Stimulated activated CD4-positive, alpha-beta T cell treated with anti-CD3 and anti-CD28 coated beads, Interleukin-1b, Interleukin-23, amount 100 ng/mL, for 48 hours (primary cell): ENCODE measurements around the gene MAOA.
"Not testable (repeated sequence)": the region's sequence is repeated elsewhere in the genome, so short reads cannot be mapped to it uniquely, and the experiment has no call there.

ENCODE experiments used
- DNase-seq: peaks from one replicate; pipeline ENCODE4 v3.0.0-alpha.2; 2020

MAOA gene

GRCh38 chrX:43656005-43656494 lies at the start of gene MAOA:
Gene MAOA, plus strand, starts transcription at chrX:43656299. Its CDS starts 43 bp downstream, at chrX:43656342.
- peak; percentile 19 for DNase-seq

DNA sequence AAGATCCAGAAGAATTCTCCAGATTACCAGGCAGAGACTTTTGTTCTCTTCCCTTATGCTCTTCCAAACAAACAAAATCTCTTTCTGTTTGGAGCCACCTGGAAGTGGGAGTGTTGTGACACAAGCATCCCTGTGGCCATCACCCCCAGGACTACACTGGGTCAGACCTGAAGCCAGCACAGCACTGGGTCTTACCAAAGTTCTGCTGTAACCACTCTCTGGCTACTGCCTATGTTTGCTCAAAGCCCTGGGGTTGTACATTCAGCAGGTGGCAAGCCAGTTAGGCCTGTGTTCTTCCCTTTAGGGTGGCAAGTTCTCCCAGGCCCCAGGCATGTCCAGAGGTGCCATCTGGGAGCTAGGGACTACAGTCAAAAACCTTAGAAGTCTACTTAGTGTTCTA lies 43.7 kb upstream of the MAOA start:
- DNase-seq = no peak

DNA sequence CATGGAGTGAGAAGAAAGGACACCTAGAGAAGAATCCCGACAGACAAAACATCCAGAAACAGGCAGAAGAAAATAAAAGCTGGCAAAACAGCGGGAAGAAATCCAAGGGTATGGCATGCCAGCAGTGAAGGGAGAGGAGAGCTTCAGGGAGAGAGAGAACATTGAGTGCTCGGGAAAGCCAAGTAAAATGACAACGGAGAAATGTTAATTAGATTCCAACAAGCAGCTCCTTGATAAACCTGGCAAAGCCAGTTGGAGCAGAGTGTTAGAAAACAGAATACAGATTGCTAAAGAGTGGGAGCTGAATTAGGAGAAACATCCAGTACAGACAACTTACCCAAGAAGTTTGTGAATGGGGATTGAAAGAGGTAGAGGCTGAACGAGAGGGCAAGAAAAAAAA lies 40.4 kb upstream of the MAOA start:
- DNase-seq = no peak

DNA sequence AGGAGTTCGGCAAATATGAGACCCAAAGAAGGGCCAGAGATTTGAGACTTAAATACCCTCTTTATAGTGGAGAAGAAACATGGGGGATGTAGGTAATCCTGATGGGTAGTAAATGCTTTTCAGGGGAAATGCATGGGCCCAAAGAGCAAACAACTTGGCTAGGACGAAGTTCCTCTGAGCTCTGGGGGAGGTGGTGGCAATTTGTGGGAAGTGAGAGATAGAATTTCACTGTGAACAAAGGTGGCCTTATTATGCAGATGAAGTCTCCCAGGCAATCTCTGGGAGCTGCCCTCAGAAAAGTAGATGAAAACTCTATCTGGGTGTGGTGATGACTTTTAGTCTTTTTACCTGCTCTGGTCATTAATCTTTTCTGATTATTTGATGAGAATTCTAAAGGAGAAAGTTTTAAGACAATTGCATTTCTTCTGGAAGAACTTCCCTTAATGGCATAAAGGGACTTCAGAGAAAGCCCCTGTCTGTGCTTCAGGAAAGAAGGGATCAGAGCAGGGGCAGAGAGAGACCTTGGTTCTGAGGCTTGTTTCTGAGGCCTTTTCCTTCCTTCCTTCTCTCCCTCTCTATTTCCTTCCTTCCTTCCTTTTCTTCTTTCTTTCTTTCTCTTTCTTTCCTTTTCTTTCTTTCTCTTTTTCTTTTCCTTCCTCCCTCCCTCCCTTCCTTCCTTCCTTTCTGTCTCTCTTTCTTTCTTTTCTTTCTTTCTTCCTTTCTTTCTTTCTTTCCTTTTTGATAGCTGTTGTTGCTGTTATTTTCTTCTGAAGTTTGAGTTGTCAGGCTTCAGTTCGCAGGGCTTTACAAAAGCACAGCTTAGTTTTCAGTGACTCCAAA lies 37.5 kb upstream of the MAOA start:
- no peak for DNase-seq

- DNase-seq = not testable (repeated sequence)
These were observed 36.2 kb upstream of the MAOA start for GRCh38 chrX:43619861-43620260.

DNA sequence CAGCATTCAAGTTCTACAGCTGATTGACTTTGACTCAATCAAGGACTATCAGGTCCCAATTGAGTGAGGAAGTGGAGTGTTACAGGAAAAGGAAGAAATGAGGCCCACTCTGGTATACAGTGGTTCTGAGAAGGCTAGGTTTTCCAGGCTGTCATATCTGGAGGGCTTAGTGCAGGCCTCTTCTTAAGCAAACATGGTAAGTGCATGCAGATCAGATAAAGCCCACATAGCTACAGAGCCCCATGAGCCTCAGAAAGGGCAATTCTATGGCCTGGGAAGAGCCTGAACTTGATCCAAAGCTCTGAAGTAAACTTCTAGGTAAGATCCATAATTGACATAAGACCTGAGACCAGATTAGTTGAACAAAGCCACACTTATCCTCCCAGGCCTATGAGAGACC lies 29.0 kb upstream of the MAOA start:
- no peak for DNase-seq

- no peak for DNase-seq
These were observed 28.4 kb upstream of the MAOA start for GRCh38 chrX:43627669-43628068.

DNA sequence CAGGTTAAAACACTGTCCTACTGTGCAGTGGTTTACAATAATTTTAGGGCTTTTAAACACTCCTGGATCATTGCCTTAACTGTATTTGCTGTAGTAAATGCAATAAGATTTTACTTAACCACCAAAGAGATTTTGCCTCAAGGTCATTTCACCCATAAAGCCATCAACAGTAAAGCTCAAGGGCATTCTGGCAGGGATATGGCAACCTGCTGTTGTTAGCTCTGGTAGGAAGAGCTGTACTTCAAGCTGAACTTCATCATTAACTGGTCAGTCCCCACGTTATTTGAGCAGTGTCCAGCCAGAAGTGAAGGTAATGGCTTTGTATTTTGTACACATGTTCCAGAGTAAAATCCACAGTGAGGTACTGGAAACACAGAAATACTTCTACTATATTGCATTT lies 26.9 kb upstream of the MAOA start:
- DNase-seq = no peak

DNA sequence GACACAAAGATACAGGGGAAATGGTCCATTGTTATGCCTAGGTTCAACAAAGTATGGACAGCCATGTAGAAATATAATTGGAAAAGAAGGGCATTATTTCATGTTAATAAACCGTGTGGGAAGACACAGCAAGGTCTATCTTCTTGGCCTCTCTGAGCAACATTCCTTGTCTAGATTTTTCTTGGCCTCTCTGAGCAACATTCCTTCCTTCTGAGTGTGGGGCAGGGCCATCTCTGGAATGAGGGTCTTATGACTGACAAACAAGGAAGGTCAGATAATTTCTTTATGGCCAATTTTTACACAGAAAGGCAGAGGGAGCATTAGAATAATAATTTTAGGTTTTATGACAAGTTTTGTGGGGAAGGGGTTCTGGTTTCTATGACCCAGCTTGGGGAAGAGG lies 24.3 kb upstream of the MAOA start:
- DNase-seq = no peak

DNA sequence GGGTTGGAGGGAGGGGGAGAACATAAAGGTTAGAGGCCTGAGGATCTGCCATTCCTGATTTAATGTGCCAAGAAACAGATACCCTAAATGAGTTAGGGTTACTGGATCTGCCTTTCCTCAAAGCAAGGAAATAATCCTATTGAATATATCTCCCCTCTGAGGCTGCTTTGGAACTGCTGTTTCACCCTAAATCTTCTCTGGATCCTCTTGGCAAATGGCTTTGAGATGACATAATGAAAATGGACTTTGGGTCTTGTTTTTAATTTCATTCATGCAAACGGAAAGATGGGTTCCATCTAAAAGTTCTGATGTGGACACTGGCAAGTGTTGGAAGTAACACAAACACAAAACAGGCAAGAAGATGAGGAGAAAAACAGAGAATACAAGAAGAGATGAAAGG lies 23.0 kb upstream of the MAOA start:
- DNase-seq = no peak

DNA sequence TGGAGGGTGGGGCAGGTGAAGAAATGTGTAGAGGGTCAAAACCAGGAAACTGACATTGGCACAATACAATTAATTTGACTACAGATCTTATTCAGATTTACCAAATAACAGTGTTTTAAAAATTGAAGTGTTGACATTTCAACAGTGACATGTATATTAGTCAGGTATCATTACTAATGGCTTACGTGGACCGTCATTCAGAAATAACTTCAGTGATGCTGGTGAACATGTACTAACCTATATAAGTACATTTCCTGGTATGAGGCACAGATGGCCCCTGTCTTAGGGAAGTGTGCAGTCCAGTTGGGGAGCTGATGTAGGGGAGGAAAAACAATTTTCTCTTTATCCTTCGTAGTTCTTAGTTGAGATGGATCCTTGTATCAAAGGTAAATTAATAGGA lies 22.3 kb upstream of the MAOA start:
- DNase-seq = no peak

DNA sequence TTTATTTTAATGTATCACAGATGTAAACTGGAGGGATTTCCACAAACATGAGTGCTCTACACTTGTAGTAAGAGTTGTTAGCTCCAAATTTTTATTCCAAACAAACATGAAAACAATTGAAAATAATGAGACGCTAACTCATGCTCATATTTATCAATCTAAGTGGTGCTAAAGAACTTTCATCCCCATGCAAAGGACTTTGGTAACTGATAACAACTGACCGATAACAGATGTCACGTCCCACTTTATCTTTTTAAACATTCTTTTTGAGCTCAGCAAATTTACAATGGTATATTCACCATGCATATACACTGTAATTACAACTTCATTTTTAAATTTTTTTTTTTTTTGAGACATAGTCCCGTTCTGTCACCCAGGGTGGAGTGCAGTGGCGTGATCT lies 15.6 kb upstream of the MAOA start:
- DNase-seq = no peak

- DNase-seq = no peak
These were observed 14.4 kb upstream of the MAOA start for GRCh38 chrX:43641691-43642090.

GRCh38 chrX:43643201-43643600 lies 12.9 kb upstream of the MAOA start:
- no peak for DNase-seq

- no peak for DNase-seq
These were observed 12.4 kb upstream of the MAOA start for GRCh38 chrX:43643662-43644061.

DNA sequence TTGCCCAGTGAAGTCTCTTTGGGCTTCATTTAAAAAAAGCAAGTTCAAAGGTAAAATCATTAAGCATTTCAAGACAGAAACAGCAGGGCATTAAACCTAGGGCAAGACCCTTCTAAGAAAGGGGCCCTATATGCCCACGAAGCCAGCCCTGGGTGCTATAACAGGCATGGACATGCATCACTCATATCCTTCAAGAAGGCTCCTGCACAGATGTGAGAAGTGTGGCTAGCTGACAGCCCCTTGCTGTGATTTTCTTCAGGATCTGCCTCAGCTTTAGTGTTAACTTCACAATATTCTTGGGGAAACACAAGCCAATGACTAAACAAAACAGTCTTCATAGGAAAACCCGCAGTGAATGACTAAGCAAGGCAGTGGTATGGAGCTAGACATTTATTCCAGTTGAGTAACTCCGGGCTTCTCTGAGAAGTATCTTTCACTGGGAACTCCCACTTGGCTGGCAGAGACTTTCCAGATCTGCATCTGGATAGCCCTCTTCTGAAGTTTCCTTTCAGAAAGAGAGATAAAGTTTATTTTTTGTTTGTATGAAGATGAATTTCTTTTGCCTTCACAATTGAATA lies 11.9 kb upstream of the MAOA start:
- no peak for DNase-seq

DNA sequence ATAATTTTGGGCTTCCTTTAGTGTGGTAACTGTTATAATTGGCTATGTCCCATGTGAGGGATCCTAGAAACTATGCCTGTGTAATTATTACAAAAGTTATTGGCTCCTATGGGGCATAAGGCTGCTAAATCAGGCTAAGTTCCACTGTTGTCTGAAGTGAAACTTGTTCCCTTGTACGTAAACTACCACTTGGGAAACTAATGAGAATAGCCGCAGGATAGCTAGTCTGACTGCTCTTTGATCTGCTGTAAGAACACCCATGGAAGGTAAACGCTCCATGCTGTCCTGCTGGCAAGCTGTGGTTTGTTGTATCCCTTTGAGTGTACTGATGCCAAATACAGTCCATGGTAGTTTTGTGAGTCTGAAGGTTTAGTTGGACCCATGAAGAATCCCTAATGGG lies 9.3 kb upstream of the MAOA start:
- DNase-seq = no peak

DNA sequence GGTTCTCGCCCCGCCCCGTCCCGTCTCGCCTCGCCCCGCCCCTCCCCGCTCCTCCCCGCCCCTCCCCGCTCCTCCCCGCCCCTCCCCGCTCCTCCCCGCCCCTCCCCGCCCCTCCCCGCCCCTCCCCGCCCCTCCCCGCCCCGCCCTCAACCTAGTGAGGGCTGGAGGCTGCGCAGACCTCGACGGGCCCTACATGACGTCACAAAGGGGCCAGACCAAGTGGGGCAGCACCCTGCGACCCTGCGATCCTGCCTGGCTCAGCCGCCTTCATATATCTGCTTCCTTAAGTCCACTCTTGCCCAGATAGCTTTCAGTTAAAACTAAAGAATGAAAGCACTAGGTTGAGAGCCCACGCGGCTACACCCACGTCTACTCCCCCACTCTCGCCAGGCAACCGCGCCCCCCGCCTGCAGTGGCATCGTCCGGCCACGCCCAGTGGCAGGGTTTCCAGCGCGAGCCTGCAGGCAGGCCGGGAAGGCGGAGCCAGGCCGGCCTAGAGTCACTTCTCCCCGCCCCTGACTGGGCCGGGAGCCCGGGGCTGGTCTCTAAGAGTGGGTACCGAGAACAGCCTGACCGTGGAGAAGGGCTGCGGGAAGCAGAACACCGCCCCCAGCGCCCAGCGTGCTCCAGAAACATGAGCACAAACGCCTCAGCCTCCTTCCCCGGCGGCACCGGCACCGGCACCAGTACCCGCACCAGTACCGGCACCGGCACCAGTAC lies 1.5 kb upstream of the MAOA start:
- DNase-seq = peak; percentile 79

- DNase-seq = peak; percentile 9
These were observed 721 bp upstream of the MAOA start for GRCh38 chrX:43655151-43656004.

DNA sequence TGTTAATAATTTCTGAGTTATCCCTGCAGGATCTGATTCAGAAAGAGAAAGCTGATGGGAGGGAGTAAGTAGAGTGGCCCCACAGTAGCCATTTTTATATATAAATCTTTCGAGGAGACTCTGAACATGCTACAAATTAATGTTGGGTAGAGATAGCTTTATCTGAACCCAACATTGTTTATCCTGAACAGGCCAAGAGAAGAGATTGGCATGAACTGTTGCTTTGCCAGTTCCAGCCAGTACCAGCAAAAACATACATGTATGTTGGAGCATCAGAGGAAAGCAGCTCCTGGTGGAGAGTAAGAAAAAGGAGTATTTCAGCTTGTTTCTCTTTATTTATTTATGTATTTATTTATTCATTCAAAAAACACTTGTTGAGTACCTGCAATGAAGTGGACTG lies 1.6 kb downstream of the MAOA start:
- DNase-seq = no peak

DNA sequence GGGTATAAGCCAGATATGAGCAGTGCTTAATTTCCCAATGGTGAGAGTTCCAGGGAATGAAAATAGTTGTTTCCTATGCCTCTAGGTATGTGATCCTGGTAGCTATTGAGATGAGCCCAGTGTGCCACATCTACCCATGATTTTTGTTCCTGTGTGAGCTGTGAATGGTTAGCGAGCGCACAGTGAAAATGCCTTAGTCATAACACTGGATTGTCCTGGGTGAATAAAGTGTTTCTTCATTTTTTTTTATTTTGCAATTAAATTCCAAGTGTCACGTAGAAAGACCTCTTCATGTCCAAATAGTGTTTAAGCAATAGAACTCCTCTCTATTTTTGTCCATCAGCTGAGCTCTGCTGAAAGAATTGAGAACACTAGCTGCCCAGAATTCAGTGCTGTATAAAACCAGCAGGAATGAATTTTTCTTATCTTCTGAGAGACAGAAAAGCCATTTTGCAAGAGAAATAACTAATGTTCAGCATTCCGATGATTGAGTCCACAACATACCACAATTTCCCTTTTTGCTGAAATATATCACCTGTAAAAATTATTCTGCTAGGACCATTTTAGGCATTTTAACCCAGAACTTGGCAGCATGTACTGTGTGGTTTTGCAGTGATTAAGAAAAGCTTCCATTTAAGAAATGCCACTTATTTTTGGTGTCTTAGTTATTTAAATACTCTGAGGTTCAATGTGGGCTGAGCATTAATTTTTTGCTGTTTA lies 5.6 kb downstream of the MAOA start:
- DNase-seq = no peak

DNA sequence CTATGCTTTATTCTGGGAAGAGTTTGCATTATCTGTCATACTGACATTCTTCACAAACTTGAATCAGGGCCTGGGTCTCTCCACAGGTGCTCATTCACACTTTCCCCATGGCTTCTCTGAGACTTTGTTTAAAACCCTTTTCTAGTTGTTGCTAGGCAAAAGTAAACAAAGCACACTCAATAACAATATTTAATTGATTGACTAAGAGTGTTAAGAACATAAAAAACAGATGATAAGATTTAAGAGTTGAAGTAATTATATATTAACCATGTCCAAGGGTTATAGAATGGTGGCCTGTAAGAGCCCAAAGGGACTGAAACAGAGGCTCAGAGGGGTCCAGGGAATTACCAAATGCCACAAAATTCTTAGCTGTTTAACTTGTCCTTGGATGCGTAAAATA lies 7.1 kb downstream of the MAOA start:
- no peak for DNase-seq
